ENCODE data around the gene TXNDC17. TPM values are rescaled to one million over a fixed set of nuclear protein-coding genes. Genes with fewer than 3 reads are reported as not detected.

Gene TXNDC17
- total RNA-seq, 1 donor from 2014 or later: 53.2 TPM

- H3K27ac ChIP-seq (replicated peaks): no peak overlapping the region
- intact Hi-C loops (cut with micrococcal nuclease): no loop called here
- no peak overlapping the region for H3K4me3 ChIP-seq
- H3K36me3 ChIP-seq: peaks cover 75% of the 10 kb centered on the region
- TF ChIP-seq, protein P1, sequence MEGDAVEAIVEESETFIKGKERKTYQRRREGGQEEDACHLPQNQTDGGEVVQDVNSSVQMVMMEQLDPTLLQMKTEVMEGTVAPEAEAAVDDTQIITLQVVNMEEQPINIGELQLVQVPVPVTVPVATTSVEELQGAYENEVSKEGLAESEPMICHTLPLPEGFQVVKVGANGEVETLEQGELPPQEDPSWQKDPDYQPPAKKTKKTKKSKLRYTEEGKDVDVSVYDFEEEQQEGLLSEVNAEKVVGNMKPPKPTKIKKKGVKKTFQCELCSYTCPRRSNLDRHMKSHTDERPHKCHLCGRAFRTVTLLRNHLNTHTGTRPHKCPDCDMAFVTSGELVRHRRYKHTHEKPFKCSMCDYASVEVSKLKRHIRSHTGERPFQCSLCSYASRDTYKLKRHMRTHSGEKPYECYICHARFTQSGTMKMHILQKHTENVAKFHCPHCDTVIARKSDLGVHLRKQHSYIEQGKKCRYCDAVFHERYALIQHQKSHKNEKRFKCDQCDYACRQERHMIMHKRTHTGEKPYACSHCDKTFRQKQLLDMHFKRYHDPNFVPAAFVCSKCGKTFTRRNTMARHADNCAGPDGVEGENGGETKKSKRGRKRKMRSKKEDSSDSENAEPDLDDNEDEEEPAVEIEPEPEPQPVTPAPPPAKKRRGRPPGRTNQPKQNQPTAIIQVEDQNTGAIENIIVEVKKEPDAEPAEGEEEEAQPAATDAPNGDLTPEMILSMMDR (IDR thresholded peaks at IDR 0.05; ENCODE audit: borderline replicate concordance): no peak
- no peaks in the 10 kb centered on the region for H3K27me3 ChIP-seq (ENCODE audit: low read depth)
- no peaks in the 10 kb centered on the region for H3K9me3 ChIP-seq (replicated peaks)
- no peak for DNase-seq
- H3K4me1 ChIP-seq: no peaks in the 10 kb centered on the region
Observed at GRCh38 chr17:6605142-6605541, 35.7 kb upstream of the TXNDC17 start.

GRCh38 chr17:6608321-6608720, 32.5 kb upstream of the TXNDC17 start:
- Histone ChIP-seq H3K27ac (replicated peaks) (no peak overlapping the region), H3K4me1 (no peaks in the 10 kb centered on the region), H3K4me3 (no peak overlapping the region), H3K9me3 (replicated peaks) (no peaks in the 10 kb centered on the region), H3K27me3 (ENCODE audit: low read depth) (no peaks in the 10 kb centered on the region), H3K36me3 (peaks cover 80% of the 10 kb centered on the region)
- no peak for DNase-seq
- intact Hi-C loops (cut with micrococcal nuclease): no loop called here
- TF ChIP-seq, protein P1 (IDR thresholded peaks at IDR 0.05; ENCODE audit: borderline replicate concordance): no peak

GRCh38 chr17:6610011-6610410, 30.8 kb upstream of the TXNDC17 start:
- peaks cover 80% of the 10 kb centered on the region for H3K36me3 ChIP-seq
- intact Hi-C loops (cut with micrococcal nuclease): no loop called here
- H3K27me3 ChIP-seq (ENCODE audit: low read depth): no peaks in the 10 kb centered on the region

GRCh38 chr17:6611231-6611630, 29.6 kb upstream of the TXNDC17 start:
- intact Hi-C loops (cut with micrococcal nuclease): no loop called here
- Histone ChIP-seq H3K27me3 (ENCODE audit: low read depth) (no peaks in the 10 kb centered on the region), H3K36me3 (peaks cover 79% of the 10 kb centered on the region)

More at GRCh38 chr17:6610011-6610410, 30.8 kb upstream of the TXNDC17 start:
- Histone ChIP-seq H3K4me3 (no peak overlapping the region), H3K4me1 (no peaks in the 10 kb centered on the region), H3K9me3 (replicated peaks) (no peaks in the 10 kb centered on the region), H3K27ac (replicated peaks) (no peak overlapping the region)
- DNase-seq: no peak
- TF ChIP-seq, protein P1 (IDR thresholded peaks at IDR 0.05; ENCODE audit: borderline replicate concordance): no peak

GRCh38 chr17:6623941-6624340, 16.9 kb upstream of the TXNDC17 start:
- no peaks in the 10 kb centered on the region for H3K9me3 ChIP-seq (replicated peaks)
- H3K36me3 ChIP-seq: peaks cover 80% of the 10 kb centered on the region
- no peak for DNase-seq
- H3K4me1 ChIP-seq: no peaks in the 10 kb centered on the region
- TF ChIP-seq, protein P1 (IDR thresholded peaks at IDR 0.05; ENCODE audit: borderline replicate concordance): no peak
- no peak overlapping the region for H3K4me3 ChIP-seq
- H3K27ac ChIP-seq (replicated peaks): no peak overlapping the region
- H3K27me3 ChIP-seq (ENCODE audit: low read depth): no peaks in the 10 kb centered on the region
- intact Hi-C loops (cut with micrococcal nuclease): no loop called here

More at GRCh38 chr17:6611231-6611630, 29.6 kb upstream of the TXNDC17 start:
- no peaks in the 10 kb centered on the region for H3K4me1 ChIP-seq
- no peak overlapping the region for H3K27ac ChIP-seq (replicated peaks)
- DNase-seq: no peak
- H3K9me3 ChIP-seq (replicated peaks): no peaks in the 10 kb centered on the region
- TF ChIP-seq, protein P1 (IDR thresholded peaks at IDR 0.05; ENCODE audit: borderline replicate concordance): no peak
- no peak overlapping the region for H3K4me3 ChIP-seq
